SIG-M5 treated with dmso at 0.1 percent for 504 hours (cell line): ENCODE data around the gene EPS15.
A peak's percentile ranks its signal among the peaks of the same experiment; 100 is the strongest.
"Not testable (repeated sequence)": the region's sequence is repeated elsewhere in the genome, so short reads cannot be mapped to it uniquely, and the experiment has no call there.

Experiments
- DNase-seq: peaks from one replicate; lab custom pipeline; 2025; ENCODE audit not compliant: unreplicated experiment; lab: John Stamatoyannopoulos, UW

EPS15 gene

GRCh38 chr1:51474832-51475620 is 44.0 kb downstream of the EPS15 start:
- DNase-seq, result not testable (repeated sequence)

- no peak for DNase-seq
These were observed 45.5 kb downstream of the EPS15 start for GRCh38 chr1:51473331-51474115.

GRCh38 chr1:51472359-51472758 is 46.7 kb downstream of the EPS15 start:
- DNase-seq, result no peak

GRCh38 chr1:51469518-51469917 is 49.5 kb downstream of the EPS15 start:
- DNase-seq, result no peak

- no peak for DNase-seq
These were observed 54.2 kb downstream of the EPS15 start for GRCh38 chr1:51464828-51465227.

GRCh38 chr1:51463561-51463960 is 55.5 kb downstream of the EPS15 start:
- DNase-seq, result no peak

- DNase-seq, result not testable (repeated sequence)
These were observed 56.8 kb downstream of the EPS15 start for GRCh38 chr1:51462289-51462688.

- no peak for DNase-seq
These were observed 64.5 kb downstream of the EPS15 start for GRCh38 chr1:51454554-51454953.

- no peak for DNase-seq
These were observed 66.1 kb downstream of the EPS15 start for GRCh38 chr1:51453010-51453409.

GRCh38 chr1:51448844-51449454 is 70.1 kb downstream of the EPS15 start:
- DNase-seq, result not testable (repeated sequence)

- DNase-seq, result no peak
These were observed 73.5 kb downstream of the EPS15 start for GRCh38 chr1:51445351-51446090.

- no peak for DNase-seq
These were observed 74.4 kb downstream of the EPS15 start for GRCh38 chr1:51444534-51445192.

- no peak for DNase-seq
These were observed 75.0 kb downstream of the EPS15 start for GRCh38 chr1:51444096-51444495.

- no peak for DNase-seq
These were observed 75.5 kb downstream of the EPS15 start for GRCh38 chr1:51443555-51443954.

GRCh38 chr1:51442616-51443015 is 76.5 kb downstream of the EPS15 start:
- DNase-seq, result peak; percentile 9

GRCh38 chr1:51442198-51442597 is 76.9 kb downstream of the EPS15 start:
- DNase-seq, result no peak

- no peak for DNase-seq
These were observed 79.2 kb downstream of the EPS15 start for GRCh38 chr1:51439895-51440294.

- no peak for DNase-seq
These were observed 80.0 kb downstream of the EPS15 start for GRCh38 chr1:51439053-51439452.

- not testable (repeated sequence) for DNase-seq
These were observed 81.7 kb downstream of the EPS15 start for GRCh38 chr1:51437391-51437790.

- DNase-seq, result no peak
These were observed 83.2 kb downstream of the EPS15 start for GRCh38 chr1:51435878-51436277.
